Skeletal muscle satellite cell (primary cell): ENCODE results near the gene H3-3A. TPM values are rescaled to one million over a fixed set of nuclear protein-coding genes. Genes with fewer than 3 reads are reported as not detected.

Experiments
- H3K27me3 ChIP-seq: 2 replicates; pipeline ENCODE4 v1.7.0; 2013; ENCODE audit warnings: low read length; ENCODE audit not compliant: control insufficient read depth, insufficient read depth
- H3K36me3 ChIP-seq: 2 replicates; pipeline ENCODE4 v1.7.0; 2013; ENCODE audit warnings: mild to moderate bottlenecking, control low read depth, low read length; ENCODE audit not compliant: insufficient read depth
- H3K4me1 ChIP-seq: 2 replicates; pipeline ENCODE4 v1.7.0; 2013; ENCODE audit warnings: low read length; ENCODE audit not compliant: control insufficient read depth, insufficient read depth
- H3K4me2 ChIP-seq: 2 replicates; pipeline ENCODE4 v1.7.0; 2013; ENCODE audit warnings: mild to moderate bottlenecking, low read length
- H3K4me3 ChIP-seq: 2 replicates; pipeline ENCODE4 v1.7.0; 2013; ENCODE audit warnings: low read length
- H3K9ac ChIP-seq: 2 replicates; pipeline ENCODE4 v1.7.0; 2013; ENCODE audit warnings: mild to moderate bottlenecking, low read depth, low read length, moderate library complexity
- H3K9me3 ChIP-seq: replicated peaks from 2 replicates; pipeline ENCODE4 v1.7.0; 2013; ENCODE audit warnings: mild to moderate bottlenecking, control low read depth, low read length
- total RNA-seq: library from RNA; depleted of rRNA; stranded (reverse); fragments of >200 nt; gene quantifications from 2 replicates; pipeline ENCODE4 v1.2.3, GENCODE V29; 2012; rRNA removed

Gene H3-3A
- 114 and 121 TPM in 2 replicates for total RNA-seq

DNA sequence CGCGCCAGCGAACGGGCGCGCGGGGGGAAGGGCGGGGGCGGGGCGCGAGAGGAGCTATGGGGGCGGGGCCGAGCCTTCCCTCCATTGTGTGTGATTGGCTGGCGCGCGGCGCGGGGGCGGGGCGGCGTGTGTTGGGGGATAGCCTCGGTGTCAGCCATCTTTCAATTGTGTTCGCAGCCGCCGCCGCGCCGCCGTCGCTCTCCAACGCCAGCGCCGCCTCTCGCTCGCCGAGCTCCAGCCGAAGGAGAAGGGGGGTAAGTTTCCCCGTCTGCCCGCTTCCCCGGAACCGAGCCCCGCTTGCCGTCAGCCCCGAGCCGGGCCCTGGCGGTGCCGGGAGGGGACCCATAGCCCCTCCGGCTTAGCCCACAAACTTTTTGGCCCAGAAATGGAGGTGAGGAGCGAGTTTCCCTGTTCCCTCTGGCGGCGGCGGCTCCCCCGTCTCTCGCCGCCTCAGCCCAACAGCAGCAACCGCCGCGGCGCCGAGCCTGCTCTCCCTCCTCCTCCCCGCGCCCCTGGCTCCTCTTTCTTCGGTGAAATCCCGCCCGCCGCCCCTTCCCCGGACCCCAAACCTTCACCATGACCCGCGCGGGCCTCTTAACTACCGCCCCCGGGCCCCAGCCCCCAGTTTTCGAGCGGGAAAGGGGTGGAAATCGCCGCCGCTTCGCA is at the start of gene H3-3A:
Gene H3-3A, plus strand, starts transcription at position 159 of the 666 bp plus-strand sequence. CDS start 1,636 bp downstream, outside the sequence.
- Histone ChIP-seq H3K4me1 (peaks cover 22% of the 10 kb centered on the region), H3K9me3 (no peaks in the 10 kb centered on the region), H3K4me3 (peak within 1 kb of the TSS; percentile 97), H3K27me3 (no peaks in the 10 kb centered on the region), H3K9ac (peak within 1 kb of the TSS; percentile 95), H3K4me2 (peak within 1 kb of the TSS; percentile 76), H3K36me3 (peaks cover 19% of the 10 kb centered on the region)

DNA sequence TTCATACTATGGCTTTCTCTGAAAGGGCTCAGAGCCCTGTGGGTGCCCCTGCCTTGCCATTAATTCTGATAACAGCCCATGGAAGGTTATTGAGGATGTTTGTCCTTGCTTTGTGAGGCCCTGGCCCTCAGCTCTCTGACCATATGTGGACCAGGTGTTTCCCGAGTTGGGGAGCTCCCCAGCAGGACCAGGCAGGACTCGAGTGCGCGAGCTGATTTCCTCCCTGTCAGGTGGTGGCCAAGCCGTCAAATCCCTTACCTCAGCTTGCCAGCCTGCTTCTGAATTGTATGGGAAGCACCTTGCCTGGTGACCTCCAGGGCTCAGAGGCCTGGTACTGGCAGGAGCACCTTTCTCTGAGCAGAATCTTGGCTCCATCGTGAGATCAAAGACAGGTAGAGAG is 45.4 kb upstream of the H3-3A start:
- H3K36me3 ChIP-seq: no peaks in the 10 kb centered on the region
- no peak overlapping the region for H3K4me2 ChIP-seq
- H3K4me1 ChIP-seq: no peaks in the 10 kb centered on the region
- peaks cover 32% of the 10 kb centered on the region for H3K27me3 ChIP-seq
- no peak overlapping the region for H3K9ac ChIP-seq
- H3K4me3 ChIP-seq: no peak overlapping the region
- H3K9me3 ChIP-seq: no peaks in the 10 kb centered on the region

DNA sequence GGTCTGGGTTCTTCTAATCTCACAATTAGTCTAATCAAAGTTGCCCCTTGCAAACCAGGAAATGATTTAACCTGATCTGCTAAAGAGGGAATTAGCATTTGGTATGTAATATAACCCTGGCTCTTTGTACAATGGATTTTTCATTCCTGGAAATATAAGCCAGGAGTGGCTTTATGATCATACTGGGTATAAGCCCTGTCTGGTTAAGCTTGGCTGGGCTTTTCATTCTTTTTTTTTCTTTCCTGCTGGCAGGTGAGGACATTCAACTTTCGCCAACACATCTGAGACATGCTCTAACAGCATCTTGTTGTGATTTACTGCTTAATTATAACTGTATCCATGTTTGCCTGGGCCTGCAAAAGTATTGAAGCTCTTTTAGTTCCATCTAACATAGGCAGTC is 42.9 kb upstream of the H3-3A start:
- H3K27me3 ChIP-seq: peaks cover 13% of the 10 kb centered on the region
- no peak overlapping the region for H3K4me3 ChIP-seq
- H3K9me3 ChIP-seq: no peaks in the 10 kb centered on the region
- no peak overlapping the region for H3K9ac ChIP-seq
- no peaks in the 10 kb centered on the region for H3K36me3 ChIP-seq
- H3K4me2 ChIP-seq: no peak overlapping the region
- no peaks in the 10 kb centered on the region for H3K4me1 ChIP-seq

DNA sequence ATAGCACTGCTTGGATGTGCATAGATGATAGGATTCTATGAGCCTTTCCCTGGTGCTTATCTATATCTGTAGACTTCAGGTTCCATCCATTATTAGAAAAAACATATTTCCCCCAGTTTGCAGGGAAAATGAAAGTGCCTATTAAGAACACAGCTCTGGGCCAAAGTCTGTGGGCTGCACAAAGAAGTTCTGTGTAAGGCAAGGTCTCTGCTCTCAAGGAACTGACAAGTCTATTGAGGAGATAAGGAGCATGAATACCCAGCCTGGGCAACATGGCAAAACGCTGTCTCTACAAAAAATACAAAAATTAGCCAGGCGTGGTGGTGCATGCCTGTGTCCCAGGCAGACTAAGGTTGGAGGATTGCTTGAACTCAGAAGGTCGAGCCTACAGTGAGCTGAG is 41.1 kb upstream of the H3-3A start:
- no peak overlapping the region for H3K9ac ChIP-seq

DNA sequence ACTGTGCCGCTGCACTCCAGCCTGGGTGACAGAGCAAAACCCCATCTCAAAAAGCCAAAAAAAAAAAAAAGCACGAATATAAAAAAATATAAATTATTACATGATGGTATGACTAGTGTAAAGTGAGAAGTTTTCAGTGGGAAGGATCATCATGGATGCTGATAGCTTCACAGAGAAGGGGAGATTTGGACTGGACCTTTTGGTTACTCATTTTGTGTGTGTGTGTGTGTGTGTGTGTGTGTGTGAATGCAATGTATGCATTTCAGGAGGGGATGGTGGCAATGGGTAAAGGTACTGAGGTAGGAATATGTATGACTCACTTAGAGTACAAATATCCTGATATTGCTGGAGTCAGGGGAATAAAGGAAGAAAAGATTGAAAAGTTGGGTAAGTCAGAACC is 40.7 kb upstream of the H3-3A start:
- peaks cover 10% of the 10 kb centered on the region for H3K27me3 ChIP-seq
- no peak overlapping the region for H3K4me3 ChIP-seq
- H3K4me1 ChIP-seq: no peaks in the 10 kb centered on the region
- no peak overlapping the region for H3K9ac ChIP-seq
- H3K36me3 ChIP-seq: no peaks in the 10 kb centered on the region
- H3K9me3 ChIP-seq: no peaks in the 10 kb centered on the region
- H3K4me2 ChIP-seq: no peak overlapping the region

More for the DNA sequence above, 41.1 kb upstream of the H3-3A start:
- Histone ChIP-seq H3K36me3 (no peaks in the 10 kb centered on the region), H3K4me2 (no peak overlapping the region), H3K4me1 (no peaks in the 10 kb centered on the region), H3K9me3 (no peaks in the 10 kb centered on the region), H3K27me3 (peaks cover 10% of the 10 kb centered on the region), H3K4me3 (no peak overlapping the region)

DNA sequence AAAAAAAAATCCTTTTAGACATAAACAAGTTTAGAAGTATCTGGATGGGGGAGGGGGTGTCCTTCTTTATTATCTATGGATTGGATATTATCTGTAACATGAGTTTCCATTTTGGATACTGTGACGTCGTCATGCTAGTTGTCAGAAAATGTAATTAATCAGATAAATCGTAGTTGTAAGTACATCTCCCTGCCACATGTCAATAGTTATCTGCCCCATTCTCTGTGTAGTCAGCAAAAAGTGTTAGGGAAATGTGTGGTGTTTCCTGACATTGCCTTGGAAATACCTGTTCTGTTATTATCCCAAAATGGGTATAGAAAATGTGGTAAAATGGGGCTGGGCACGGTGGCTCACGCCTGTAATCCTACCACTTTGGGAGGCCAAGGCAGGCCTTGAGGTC is 38.8 kb upstream of the H3-3A start:
- H3K4me1 ChIP-seq: no peaks in the 10 kb centered on the region
- H3K27me3 ChIP-seq: peaks cover 8% of the 10 kb centered on the region
- H3K4me3 ChIP-seq: no peak overlapping the region
- H3K4me2 ChIP-seq: no peak overlapping the region
- H3K36me3 ChIP-seq: no peaks in the 10 kb centered on the region
- no peaks in the 10 kb centered on the region for H3K9me3 ChIP-seq
- H3K9ac ChIP-seq: no peak overlapping the region

DNA sequence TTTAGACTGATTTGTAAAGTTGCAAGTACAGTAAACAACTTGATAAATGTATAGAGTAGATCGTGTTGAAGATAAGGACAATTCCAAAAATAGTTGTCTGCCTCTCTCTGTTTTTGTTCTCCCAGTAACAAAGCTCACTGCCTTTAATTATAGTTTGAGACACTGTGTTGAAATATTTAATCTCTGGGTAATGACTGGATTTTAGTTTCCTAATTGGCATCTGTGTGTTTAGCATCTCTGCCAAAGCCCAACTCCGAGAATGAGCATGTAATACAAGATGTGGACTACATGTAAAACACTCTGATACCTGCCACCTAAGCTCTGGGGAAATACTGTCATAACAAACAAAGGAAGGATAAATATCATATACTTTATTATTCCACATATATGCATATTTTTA is 35.7 kb upstream of the H3-3A start:
- Histone ChIP-seq H3K9me3 (no peaks in the 10 kb centered on the region), H3K36me3 (no peaks in the 10 kb centered on the region), H3K4me2 (no peak overlapping the region), H3K9ac (no peak overlapping the region), H3K27me3 (peaks cover 4% of the 10 kb centered on the region), H3K4me1 (no peaks in the 10 kb centered on the region), H3K4me3 (no peak overlapping the region)

DNA sequence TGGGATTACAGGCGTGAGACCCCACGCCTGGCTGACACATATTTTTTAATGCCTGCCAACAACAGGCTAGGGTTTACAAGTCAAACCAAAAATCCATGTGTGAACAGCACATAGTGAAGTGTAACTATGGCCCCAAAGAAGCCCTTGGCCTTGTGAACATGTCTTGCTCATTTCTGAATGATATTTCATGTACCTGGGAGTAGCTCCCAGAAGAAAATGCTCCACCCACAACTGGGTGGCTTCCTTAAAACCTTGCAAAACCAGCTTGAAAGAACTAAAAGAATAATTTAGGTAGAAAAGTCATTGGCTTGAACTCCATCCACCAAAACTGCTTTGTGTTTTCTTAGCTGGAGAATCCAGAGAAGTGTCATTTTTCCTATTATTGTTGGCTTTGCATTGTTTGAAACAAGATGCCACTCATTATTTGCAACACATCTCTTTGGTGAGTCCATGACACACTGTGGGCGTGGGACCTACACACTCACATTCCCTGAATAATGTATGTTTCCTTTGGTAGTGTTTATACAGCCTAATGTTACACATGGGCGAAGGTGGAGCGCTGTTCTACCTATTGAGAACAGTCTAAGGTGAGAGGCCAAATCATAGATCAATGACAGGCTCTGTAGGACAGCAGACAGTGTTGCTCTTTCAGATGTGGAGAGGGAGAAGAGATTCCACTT is 34.8 kb upstream of the H3-3A start:
- no peak overlapping the region for H3K4me3 ChIP-seq
- no peak overlapping the region for H3K9ac ChIP-seq
- H3K27me3 ChIP-seq: peaks cover 4% of the 10 kb centered on the region
- no peaks in the 10 kb centered on the region for H3K4me1 ChIP-seq
- no peaks in the 10 kb centered on the region for H3K9me3 ChIP-seq
- H3K4me2 ChIP-seq: no peak overlapping the region
- no peaks in the 10 kb centered on the region for H3K36me3 ChIP-seq

DNA sequence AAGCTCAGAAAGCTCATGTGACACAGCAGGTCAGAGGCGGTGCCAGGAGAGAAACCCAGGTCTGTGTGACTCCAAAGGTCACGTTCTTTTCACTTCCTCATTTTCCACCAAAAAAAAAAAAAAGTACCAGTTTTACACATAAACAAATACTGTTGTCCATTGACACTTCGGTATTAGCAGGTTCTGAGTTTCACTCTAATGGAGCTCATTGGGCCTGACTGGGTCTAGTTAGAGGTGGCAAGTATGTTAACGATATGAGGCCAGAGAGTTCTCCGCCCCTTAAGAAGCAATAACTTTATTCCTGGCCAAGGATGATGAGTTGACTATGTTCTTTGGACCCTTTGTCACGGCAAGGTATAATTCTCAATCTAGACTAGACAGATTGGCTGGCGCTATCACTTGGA is 33.4 kb upstream of the H3-3A start:
- H3K27me3 ChIP-seq: peaks cover 4% of the 10 kb centered on the region
- H3K9ac ChIP-seq: no peak overlapping the region
- no peaks in the 10 kb centered on the region for H3K36me3 ChIP-seq
- peaks cover 1% of the 10 kb centered on the region for H3K4me1 ChIP-seq
- no peaks in the 10 kb centered on the region for H3K9me3 ChIP-seq
- H3K4me2 ChIP-seq: no peak overlapping the region
- no peak overlapping the region for H3K4me3 ChIP-seq

DNA sequence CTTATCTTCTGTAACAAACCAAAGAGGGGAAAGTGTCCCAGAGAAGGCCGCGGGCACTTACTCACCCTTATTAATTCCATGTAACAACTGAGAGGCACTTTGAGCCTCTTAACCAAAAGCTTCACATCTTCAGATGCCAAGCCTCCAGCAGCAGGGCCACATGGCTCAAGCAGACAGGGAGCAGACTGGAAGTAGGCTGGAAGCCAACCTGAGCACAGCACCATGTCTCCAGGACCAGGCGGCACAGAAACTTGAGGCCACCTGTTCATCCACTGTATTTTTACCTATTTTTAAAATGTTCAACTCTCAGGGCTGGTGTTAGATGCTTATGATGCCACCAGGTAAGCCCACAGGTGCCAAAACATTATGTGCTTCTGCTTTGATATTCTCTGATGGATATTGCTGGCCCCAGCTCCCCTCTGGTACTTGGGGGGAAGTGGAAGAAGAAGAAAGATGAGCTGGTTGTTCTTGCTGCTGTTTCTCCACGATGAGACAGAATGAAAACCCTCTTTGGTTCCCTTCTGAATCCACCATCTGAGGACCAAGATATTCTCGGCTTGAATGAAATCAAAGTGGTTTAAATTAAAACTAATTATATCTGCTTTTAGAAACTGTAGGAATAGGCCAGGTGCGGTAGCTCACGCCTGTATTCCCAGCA is 32.8 kb upstream of the H3-3A start:
- Histone ChIP-seq H3K27me3 (peaks cover 4% of the 10 kb centered on the region), H3K4me1 (peaks cover 6% of the 10 kb centered on the region), H3K9ac (no peak overlapping the region), H3K4me3 (no peak overlapping the region), H3K9me3 (no peaks in the 10 kb centered on the region), H3K4me2 (no peak overlapping the region), H3K36me3 (no peaks in the 10 kb centered on the region)

DNA sequence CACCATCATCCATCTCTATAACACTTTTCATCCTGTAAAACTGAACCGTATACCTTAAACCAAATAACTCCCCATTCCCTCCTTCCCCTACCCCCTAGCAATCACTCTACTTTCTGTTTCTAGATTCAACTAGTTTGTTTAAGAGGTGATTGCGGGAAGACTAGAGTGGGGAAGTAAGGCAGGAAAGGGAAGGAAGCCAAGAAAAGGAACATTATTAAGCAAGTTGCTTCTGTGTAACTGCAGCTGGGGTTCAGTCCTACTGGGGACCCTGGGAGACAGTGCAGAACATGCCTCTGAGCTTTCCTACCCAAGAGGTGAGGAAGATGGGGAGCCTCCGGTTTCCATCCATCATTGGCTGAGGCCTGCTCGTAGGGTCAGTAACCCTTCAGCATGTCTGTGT is 28.9 kb upstream of the H3-3A start:
- no peak overlapping the region for H3K9ac ChIP-seq

More for the DNA sequence above, 28.9 kb upstream of the H3-3A start:
- Histone ChIP-seq H3K27me3 (no peaks in the 10 kb centered on the region), H3K4me3 (no peak overlapping the region), H3K4me2 (no peak overlapping the region), H3K36me3 (no peaks in the 10 kb centered on the region), H3K4me1 (peaks cover 11% of the 10 kb centered on the region), H3K9me3 (no peaks in the 10 kb centered on the region)
